Measurements from ENCODE around the gene KRTAP9-8. TPM values are rescaled to one million over a fixed set of nuclear protein-coding genes. Genes with fewer than 3 reads are reported as not detected.
"Not testable (repeated sequence)": the region's sequence is repeated elsewhere in the genome, so short reads cannot be mapped to it uniquely, and the experiment has no call there.

KRTAP9-8 gene
- not detected for polyA plus RNA-seq
- long read RNA-seq, donor 1 = 0 reads
- long read RNA-seq, donor 2 = 0 reads
- long read RNA-seq, donor 3 = 0 reads
- long read RNA-seq, donor 4 = 0 reads
- long read RNA-seq, donor 5 = 0 reads
- long read RNA-seq, donor 6 = 0 reads
- long read RNA-seq, donor 7 = 0 reads
- long read RNA-seq, donor 8 = 0 reads
- long read RNA-seq, donor 9 = 0 reads
- long read RNA-seq, donor 10 = 0 reads
- long read RNA-seq, donor 11 = 0 reads

GRCh38 chr17:41237949-41238437 lies at the start of gene KRTAP9-8:
Gene KRTAP9-8 (plus strand): TSS chr17:41237999. CDS start chr17:41238052, 53 bp downstream.
- not testable (repeated sequence) for H3K9me3 ChIP-seq (ENCODE audit: control insufficient read depth, low read depth, low read length); H3K27me3 ChIP-seq (ENCODE audit: control insufficient read depth, insufficient read depth, low read length); H3K4me3 ChIP-seq (ENCODE audit: low read length); H3K4me1 ChIP-seq (ENCODE audit: control insufficient read depth, insufficient read depth, low read length); DNase-seq; H3K36me3 ChIP-seq (ENCODE audit: control insufficient read depth, insufficient read depth, low read length); H3K27ac ChIP-seq (ENCODE audit: low read length)
- WGBS (ENCODE audit: insufficient coverage, low lambda C conversion rate) = no CpG with 5 or more reads among the region's 3 CpGs

GRCh38 chr17:41189837-41190318 lies 47.9 kb upstream of the KRTAP9-8 start, which contains the start of gene KRTAP9-1:
Gene KRTAP9-1 (plus strand): TSS chr17:41189887. CDS start chr17:41189887, 0 bp downstream.
- H3K36me3 ChIP-seq (ENCODE audit: control insufficient read depth, insufficient read depth, low read length); H3K4me1 ChIP-seq (ENCODE audit: control insufficient read depth, insufficient read depth, low read length); H3K27ac ChIP-seq (ENCODE audit: low read length); H3K4me3 ChIP-seq (ENCODE audit: low read length); H3K9me3 ChIP-seq (ENCODE audit: control insufficient read depth, low read depth, low read length); DNase-seq: not testable (repeated sequence)
- peaks cover 31% of the 10 kb centered on the region for H3K27me3 ChIP-seq (ENCODE audit: control insufficient read depth, insufficient read depth, low read length)
- WGBS (ENCODE audit: insufficient coverage, low lambda C conversion rate) = no CpG with 5 or more reads among the region's 1 CpG

GRCh38 chr17:41190328-41190727 lies 47.5 kb upstream of the KRTAP9-8 start:
- no peak overlapping the region for H3K27ac ChIP-seq (ENCODE audit: low read length)
- WGBS (ENCODE audit: insufficient coverage, low lambda C conversion rate) = no CpG with 5 or more reads among the region's 3 CpGs
- H3K4me3 ChIP-seq (ENCODE audit: low read length) = no peak overlapping the region
- peaks cover 1% of the 10 kb centered on the region for H3K9me3 ChIP-seq (ENCODE audit: control insufficient read depth, low read depth, low read length)
- H3K4me1 ChIP-seq (ENCODE audit: control insufficient read depth, insufficient read depth, low read length) = no peaks in the 10 kb centered on the region
- DNase-seq = no peak
- H3K27me3 ChIP-seq (ENCODE audit: control insufficient read depth, insufficient read depth, low read length) = peaks cover 28% of the 10 kb centered on the region
- no peaks in the 10 kb centered on the region for H3K36me3 ChIP-seq (ENCODE audit: control insufficient read depth, insufficient read depth, low read length)

- peaks cover 4% of the 10 kb centered on the region for H3K27me3 ChIP-seq (ENCODE audit: control insufficient read depth, insufficient read depth, low read length)
- H3K36me3 ChIP-seq (ENCODE audit: control insufficient read depth, insufficient read depth, low read length) = no peaks in the 10 kb centered on the region
- no peaks in the 10 kb centered on the region for H3K9me3 ChIP-seq (ENCODE audit: control insufficient read depth, low read depth, low read length)
- DNase-seq = no peak
- no CpG with 5 or more reads among the region's 1 CpG for WGBS (ENCODE audit: insufficient coverage, low lambda C conversion rate)
- no peak overlapping the region for H3K4me3 ChIP-seq (ENCODE audit: low read length)
- no peak overlapping the region for H3K27ac ChIP-seq (ENCODE audit: low read length)
- no peaks in the 10 kb centered on the region for H3K4me1 ChIP-seq (ENCODE audit: control insufficient read depth, insufficient read depth, low read length)
Measured at GRCh38 chr17:41196068-41196467, 41.7 kb upstream of the KRTAP9-8 start.

- no CpG with 5 or more reads among the region's 5 CpGs for WGBS (ENCODE audit: insufficient coverage, low lambda C conversion rate)
- Histone ChIP-seq H3K27me3 (ENCODE audit: control insufficient read depth, insufficient read depth, low read length) (no peaks in the 10 kb centered on the region), H3K4me1 (ENCODE audit: control insufficient read depth, insufficient read depth, low read length) (no peaks in the 10 kb centered on the region), H3K27ac (ENCODE audit: low read length) (no peak overlapping the region), H3K4me3 (ENCODE audit: low read length) (no peak overlapping the region), H3K36me3 (ENCODE audit: control insufficient read depth, insufficient read depth, low read length) (no peaks in the 10 kb centered on the region), H3K9me3 (ENCODE audit: control insufficient read depth, low read depth, low read length) (no peaks in the 10 kb centered on the region)
- no peak for DNase-seq
Measured at GRCh38 chr17:41199421-41200078, 38.2 kb upstream of the KRTAP9-8 start.

GRCh38 chr17:41211845-41212466 lies 25.8 kb upstream of the KRTAP9-8 start:
- H3K27ac ChIP-seq (ENCODE audit: low read length) = no peak overlapping the region

GRCh38 chr17:41212524-41213169 lies 25.2 kb upstream of the KRTAP9-8 start:
- Histone ChIP-seq H3K27me3 (ENCODE audit: control insufficient read depth, insufficient read depth, low read length) (peaks cover 10% of the 10 kb centered on the region), H3K9me3 (ENCODE audit: control insufficient read depth, low read depth, low read length) (no peaks in the 10 kb centered on the region), H3K4me1 (ENCODE audit: control insufficient read depth, insufficient read depth, low read length) (no peaks in the 10 kb centered on the region), H3K36me3 (ENCODE audit: control insufficient read depth, insufficient read depth, low read length) (no peaks in the 10 kb centered on the region), H3K4me3 (ENCODE audit: low read length) (no peak overlapping the region), H3K27ac (ENCODE audit: low read length) (no peak overlapping the region)
- WGBS (ENCODE audit: insufficient coverage, low lambda C conversion rate) = no CpG with 5 or more reads among the region's 7 CpGs
- no peak for DNase-seq

More at GRCh38 chr17:41211845-41212466, 25.8 kb upstream of the KRTAP9-8 start:
- Histone ChIP-seq H3K4me3 (ENCODE audit: low read length) (no peak overlapping the region), H3K4me1 (ENCODE audit: control insufficient read depth, insufficient read depth, low read length) (no peaks in the 10 kb centered on the region), H3K27me3 (ENCODE audit: control insufficient read depth, insufficient read depth, low read length) (peaks cover 10% of the 10 kb centered on the region), H3K36me3 (ENCODE audit: control insufficient read depth, insufficient read depth, low read length) (no peaks in the 10 kb centered on the region), H3K9me3 (ENCODE audit: control insufficient read depth, low read depth, low read length) (no peaks in the 10 kb centered on the region)
- no peak for DNase-seq
- WGBS (ENCODE audit: insufficient coverage, low lambda C conversion rate) = no CpG with 5 or more reads among the region's 1 CpG

GRCh38 chr17:41215681-41216080 lies 22.1 kb upstream of the KRTAP9-8 start:
- no peak overlapping the region for H3K4me3 ChIP-seq (ENCODE audit: low read length)
- no CpG with 5 or more reads among the region's 1 CpG for WGBS (ENCODE audit: insufficient coverage, low lambda C conversion rate)
- H3K36me3 ChIP-seq (ENCODE audit: control insufficient read depth, insufficient read depth, low read length) = no peaks in the 10 kb centered on the region
- no peaks in the 10 kb centered on the region for H3K4me1 ChIP-seq (ENCODE audit: control insufficient read depth, insufficient read depth, low read length)
- peaks cover 3% of the 10 kb centered on the region for H3K27me3 ChIP-seq (ENCODE audit: control insufficient read depth, insufficient read depth, low read length)
- no peak overlapping the region for H3K27ac ChIP-seq (ENCODE audit: low read length)
- no peak for DNase-seq
- H3K9me3 ChIP-seq (ENCODE audit: control insufficient read depth, low read depth, low read length) = no peaks in the 10 kb centered on the region

- H3K27me3 ChIP-seq (ENCODE audit: control insufficient read depth, insufficient read depth, low read length) = peaks cover 4% of the 10 kb centered on the region
- no peaks in the 10 kb centered on the region for H3K9me3 ChIP-seq (ENCODE audit: control insufficient read depth, low read depth, low read length)
- WGBS (ENCODE audit: insufficient coverage, low lambda C conversion rate) = no CpG with 5 or more reads among the region's 2 CpGs
- no peaks in the 10 kb centered on the region for H3K36me3 ChIP-seq (ENCODE audit: control insufficient read depth, insufficient read depth, low read length)
- H3K4me3 ChIP-seq (ENCODE audit: low read length) = no peak overlapping the region
- H3K4me1 ChIP-seq (ENCODE audit: control insufficient read depth, insufficient read depth, low read length) = no peaks in the 10 kb centered on the region
- DNase-seq = no peak
- no peak overlapping the region for H3K27ac ChIP-seq (ENCODE audit: low read length)
Measured at GRCh38 chr17:41223821-41224220, 14.0 kb upstream of the KRTAP9-8 start.

- peaks cover 4% of the 10 kb centered on the region for H3K27me3 ChIP-seq (ENCODE audit: control insufficient read depth, insufficient read depth, low read length)
- H3K4me3 ChIP-seq (ENCODE audit: low read length) = no peak overlapping the region
- no CpG with 5 or more reads among the region's 6 CpGs for WGBS (ENCODE audit: insufficient coverage, low lambda C conversion rate)
- H3K27ac ChIP-seq (ENCODE audit: low read length) = no peak overlapping the region
- no peaks in the 10 kb centered on the region for H3K4me1 ChIP-seq (ENCODE audit: control insufficient read depth, insufficient read depth, low read length)
- H3K36me3 ChIP-seq (ENCODE audit: control insufficient read depth, insufficient read depth, low read length) = no peaks in the 10 kb centered on the region
- DNase-seq = no peak
- no peaks in the 10 kb centered on the region for H3K9me3 ChIP-seq (ENCODE audit: control insufficient read depth, low read depth, low read length)
Measured at GRCh38 chr17:41226051-41226450, 11.7 kb upstream of the KRTAP9-8 start.

All from large intestine (tissue), 12 donors.